Inflammatory macrophage treated with lipopolysaccharide for 4 hours (primary cell): ENCODE results near the gene CREB3L1.

Source experiments
- DNase-seq: peaks from one replicate; pipeline ENCODE4 v3.0.0-alpha.2; 2020

Gene CREB3L1

GRCh38 chr11:46367244-46367915 lies 89.9 kb downstream of the CREB3L1 start:
- peak; percentile 57 for DNase-seq

DNA sequence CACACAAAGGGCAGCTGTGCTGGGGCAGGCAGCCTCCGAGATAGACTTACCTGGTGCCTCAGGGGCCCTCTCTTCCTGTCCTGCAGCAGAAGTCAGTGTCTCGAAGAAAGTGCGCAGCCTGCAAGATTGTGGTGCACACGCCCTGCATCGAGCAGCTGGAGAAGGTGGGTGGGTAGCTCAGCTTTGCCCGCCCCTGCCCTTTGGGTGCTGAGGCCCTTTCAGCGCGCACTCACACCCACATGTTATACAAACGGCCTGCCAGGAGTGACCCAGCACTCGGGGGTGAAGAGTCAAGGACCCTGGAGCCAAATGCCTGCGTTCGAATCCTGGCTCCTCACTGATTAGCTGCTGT lies 90.4 kb downstream of the CREB3L1 start:
- no peak for DNase-seq

- peak; percentile 56 for DNase-seq
Observed at GRCh38 chr11:46369458-46370152, 92.1 kb downstream of the CREB3L1 start.

GRCh38 chr11:46370253-46370652 lies 92.8 kb downstream of the CREB3L1 start:
- DNase-seq = no peak
